Thoracic aorta (tissue), 2 donors: Measurements from ENCODE around the gene IYD. TPM values are rescaled to one million over a fixed set of nuclear protein-coding genes. Genes with fewer than 3 reads are reported as not detected.

ENCODE experiments used
- ATAC-seq: fragments of 150-250 bp; one replicate; pipeline ENCODE4 v1.8.0; 2017; ENCODE audit warnings: low read depth; ENCODE audit not compliant: insufficient number of reproducible peaks, low FRiP score
- DNase-seq: peaks from one replicate; pipeline ENCODE4 v3.0.0-alpha.2; 2020; ENCODE audit warnings: low spot score
- H3K27ac ChIP-seq, 2 donors: fragments of 200-600 bp; sonication (generic); 1 replicate in 1 of 2; 2 replicates in 1 of 2; pipeline ENCODE4 v1.5.1; 2016; ENCODE audit warnings: mild to moderate bottlenecking in 2 of 2, moderate library complexity in 2 of 2
- H3K27me3 ChIP-seq: fragments of 200-600 bp; sonication (generic); replicated peaks from 2 replicates; pipeline ENCODE4 v1.6.0; 2016; ENCODE audit warnings: mild to moderate bottlenecking; ENCODE audit not compliant: insufficient read depth
- H3K36me3 ChIP-seq: fragments of 200-600 bp; sonication (generic); one replicate; pipeline ENCODE4 v1.5.1; 2016
- H3K4me1 ChIP-seq, 2 donors: fragments of 200-600 bp; sonication (generic); 1 replicate in 1 of 2; 2 replicates in 1 of 2; pipeline versions ENCODE4 v1.5.1 to v1.6.0; 2016; ENCODE audit warnings: low read depth in 2 of 2, mild to moderate bottlenecking in 1 of 2; ENCODE audit not compliant: control insufficient read depth in 1 of 2
- H3K4me3 ChIP-seq: fragments of 200-600 bp; sonication (generic); 2 replicates; pipeline ENCODE4 v1.5.1; 2016; ENCODE audit warnings: mild to moderate bottlenecking
- H3K9me3 ChIP-seq: fragments of 200-600 bp; sonication (generic); 2 replicates; pipeline ENCODE4 v1.5.1; 2016
- total RNA-seq, 2 donors: library from RNA; depleted of rRNA; stranded (reverse); fragments of >200 nt; gene quantifications; one replicate each; pipeline versions ENCODE4 v1.1.0 to v1.2.3, GENCODE V29; 2016
- TF ChIP-seq, protein P1 (sequence below): fragments of 200-600 bp; sonication (generic); IDR thresholded peaks from one replicate; pipeline ENCODE4 v1.5.1; 2019; ENCODE audit warnings: antibody characterized with exemption

The IYD gene
- total RNA-seq, 2 donors from 2014 or later: 0.27 to 2.3 TPM

DNA sequence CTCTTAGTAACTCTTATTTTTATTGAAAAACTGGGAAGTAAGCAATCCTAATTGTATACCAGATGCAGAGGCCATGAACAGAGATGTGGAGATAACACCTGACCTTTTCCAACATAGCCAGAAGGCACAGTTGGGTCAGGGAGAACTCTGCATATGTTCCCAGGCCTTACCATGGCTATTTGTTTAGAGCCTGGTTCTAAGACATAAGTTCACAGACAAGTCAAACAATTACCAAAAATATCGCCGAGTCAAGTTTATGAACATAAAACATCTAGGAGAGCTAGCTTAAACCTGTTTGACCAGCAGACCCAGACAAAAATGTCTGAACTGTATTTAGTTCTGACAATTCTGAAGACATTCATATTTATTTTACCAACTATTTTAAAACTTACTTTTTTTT, 26.7 kb upstream of the IYD start:
- ATAC-seq (no peak), DNase-seq (no peak)
- no peaks in the 10 kb centered on the region for H3K27me3 ChIP-seq
- H3K27ac ChIP-seq: no peak overlapping the region
- H3K4me3 ChIP-seq: no peak overlapping the region
- H3K36me3 ChIP-seq: no peaks in the 10 kb centered on the region
- TF ChIP-seq, protein P1, sequence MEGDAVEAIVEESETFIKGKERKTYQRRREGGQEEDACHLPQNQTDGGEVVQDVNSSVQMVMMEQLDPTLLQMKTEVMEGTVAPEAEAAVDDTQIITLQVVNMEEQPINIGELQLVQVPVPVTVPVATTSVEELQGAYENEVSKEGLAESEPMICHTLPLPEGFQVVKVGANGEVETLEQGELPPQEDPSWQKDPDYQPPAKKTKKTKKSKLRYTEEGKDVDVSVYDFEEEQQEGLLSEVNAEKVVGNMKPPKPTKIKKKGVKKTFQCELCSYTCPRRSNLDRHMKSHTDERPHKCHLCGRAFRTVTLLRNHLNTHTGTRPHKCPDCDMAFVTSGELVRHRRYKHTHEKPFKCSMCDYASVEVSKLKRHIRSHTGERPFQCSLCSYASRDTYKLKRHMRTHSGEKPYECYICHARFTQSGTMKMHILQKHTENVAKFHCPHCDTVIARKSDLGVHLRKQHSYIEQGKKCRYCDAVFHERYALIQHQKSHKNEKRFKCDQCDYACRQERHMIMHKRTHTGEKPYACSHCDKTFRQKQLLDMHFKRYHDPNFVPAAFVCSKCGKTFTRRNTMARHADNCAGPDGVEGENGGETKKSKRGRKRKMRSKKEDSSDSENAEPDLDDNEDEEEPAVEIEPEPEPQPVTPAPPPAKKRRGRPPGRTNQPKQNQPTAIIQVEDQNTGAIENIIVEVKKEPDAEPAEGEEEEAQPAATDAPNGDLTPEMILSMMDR: no peak
- H3K9me3 ChIP-seq: no peaks in the 10 kb centered on the region
- H3K4me1 ChIP-seq: no peaks in the 10 kb centered on the region

DNA sequence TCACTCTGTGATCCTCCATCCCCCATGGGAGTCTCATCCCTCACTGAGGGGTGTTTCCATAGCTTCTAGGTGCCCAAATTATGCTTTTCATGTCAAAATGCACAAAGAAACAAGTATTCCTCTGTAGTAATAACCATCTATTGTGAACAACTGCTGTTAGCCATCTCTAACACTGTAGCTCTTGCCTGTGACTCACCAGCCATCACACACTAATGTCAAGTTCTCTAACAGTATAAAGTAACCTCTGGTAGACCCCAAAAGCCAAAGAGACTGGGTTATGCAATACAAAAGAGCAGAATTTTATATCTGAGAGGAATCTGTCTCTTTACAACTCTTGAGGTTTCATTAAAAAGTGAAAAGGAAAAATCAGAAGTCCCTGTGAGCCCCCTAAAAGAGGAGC, 25.4 kb upstream of the IYD start:
- Histone ChIP-seq H3K4me3 (no peak overlapping the region), H3K36me3 (no peaks in the 10 kb centered on the region), H3K27me3 (no peaks in the 10 kb centered on the region), H3K27ac (no peak overlapping the region), H3K9me3 (no peaks in the 10 kb centered on the region), H3K4me1 (no peaks in the 10 kb centered on the region)
- DNase-seq (no peak), ATAC-seq (no peak)
- TF ChIP-seq, protein P1: no peak

DNA sequence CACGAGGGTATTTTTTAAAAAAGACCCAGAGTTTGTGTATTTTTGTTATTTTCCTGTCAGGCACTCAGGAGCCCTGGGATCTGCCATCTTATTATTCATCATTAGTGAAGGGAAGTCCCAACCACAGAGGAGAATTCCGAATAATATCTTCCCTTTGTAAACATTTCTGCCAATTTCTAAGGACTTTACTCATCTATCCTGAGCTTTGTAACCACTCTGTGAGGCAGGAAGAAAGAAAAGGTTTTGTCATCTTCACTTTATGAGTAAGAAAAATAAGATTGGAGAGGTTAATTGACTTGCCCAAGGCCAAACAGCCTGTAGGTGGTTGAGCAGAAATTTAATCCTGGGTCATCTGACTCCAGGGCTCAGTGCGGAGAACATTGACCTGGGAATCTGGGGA, 23.0 kb upstream of the IYD start:
- Histone ChIP-seq H3K4me3 (no peak overlapping the region), H3K27me3 (no peaks in the 10 kb centered on the region), H3K27ac (no peak overlapping the region), H3K36me3 (no peaks in the 10 kb centered on the region), H3K9me3 (no peaks in the 10 kb centered on the region), H3K4me1 (no peaks in the 10 kb centered on the region)
- TF ChIP-seq, protein P1: no peak
- DNase-seq: no peak
- ATAC-seq: no peak

- DNase-seq (no peak), ATAC-seq (no peak)
- Histone ChIP-seq H3K36me3 (no peaks in the 10 kb centered on the region), H3K4me3 (no peak overlapping the region), H3K27ac (no peak overlapping the region), H3K27me3 (no peaks in the 10 kb centered on the region), H3K9me3 (no peaks in the 10 kb centered on the region), H3K4me1 (no peaks in the 10 kb centered on the region)
- TF ChIP-seq, protein P1: no peak
Observed at GRCh38 chr6:150346346-150346745, 22.5 kb upstream of the IYD start.

GRCh38 chr6:150347845-150348244, 21.0 kb upstream of the IYD start:
- Histone ChIP-seq H3K4me3 (no peak overlapping the region), H3K27ac (no peak overlapping the region), H3K36me3 (no peaks in the 10 kb centered on the region), H3K9me3 (no peaks in the 10 kb centered on the region), H3K27me3 (no peaks in the 10 kb centered on the region), H3K4me1 (no peaks in the 10 kb centered on the region)
- TF ChIP-seq, protein P1: no peak
- ATAC-seq (no peak), DNase-seq (no peak)
